ENCODE results near the gene RELL2.

The RELL2 gene

DNA sequence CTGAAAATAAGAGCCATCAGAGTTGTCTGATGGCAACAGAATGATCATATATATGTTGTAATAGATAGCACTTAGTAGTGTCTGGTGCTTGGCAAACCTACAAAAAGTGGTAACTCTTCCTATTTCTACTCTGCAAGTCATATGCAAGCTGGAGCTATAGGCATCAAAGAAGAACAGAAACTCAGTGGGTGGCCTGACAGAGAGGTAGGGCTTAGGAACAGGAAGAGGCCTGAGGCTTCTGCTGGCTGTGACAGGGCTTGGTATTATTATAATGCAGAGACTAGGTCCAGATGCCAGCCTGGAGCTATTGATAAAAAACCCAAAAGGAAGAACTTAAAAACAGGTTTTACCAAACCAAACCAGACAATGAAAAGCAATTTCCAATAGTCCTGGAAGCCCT, 13.6 kb upstream of the RELL2 start:
- DNase-seq: no peak

DNA sequence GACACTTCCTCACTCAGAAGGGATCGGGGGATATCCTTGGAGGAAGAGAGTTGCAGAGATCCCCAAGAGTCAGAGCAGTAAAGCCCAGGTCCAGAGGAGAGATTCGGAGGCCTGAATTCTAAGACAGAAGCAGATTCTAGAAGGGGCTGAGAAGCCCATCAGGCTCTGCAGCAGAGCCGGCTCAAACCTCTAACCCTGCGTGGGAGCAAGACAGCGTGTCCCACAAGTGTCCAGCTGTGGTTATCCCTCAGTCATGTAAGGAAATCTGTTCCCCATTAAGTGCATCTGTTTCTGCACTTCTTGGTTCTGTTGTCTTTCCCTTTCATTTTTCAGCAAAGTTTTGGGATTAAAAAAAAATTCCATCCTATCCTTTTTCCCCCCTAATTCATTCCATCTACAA, 13.2 kb upstream of the RELL2 start:
- DNase-seq: no peak

DNA sequence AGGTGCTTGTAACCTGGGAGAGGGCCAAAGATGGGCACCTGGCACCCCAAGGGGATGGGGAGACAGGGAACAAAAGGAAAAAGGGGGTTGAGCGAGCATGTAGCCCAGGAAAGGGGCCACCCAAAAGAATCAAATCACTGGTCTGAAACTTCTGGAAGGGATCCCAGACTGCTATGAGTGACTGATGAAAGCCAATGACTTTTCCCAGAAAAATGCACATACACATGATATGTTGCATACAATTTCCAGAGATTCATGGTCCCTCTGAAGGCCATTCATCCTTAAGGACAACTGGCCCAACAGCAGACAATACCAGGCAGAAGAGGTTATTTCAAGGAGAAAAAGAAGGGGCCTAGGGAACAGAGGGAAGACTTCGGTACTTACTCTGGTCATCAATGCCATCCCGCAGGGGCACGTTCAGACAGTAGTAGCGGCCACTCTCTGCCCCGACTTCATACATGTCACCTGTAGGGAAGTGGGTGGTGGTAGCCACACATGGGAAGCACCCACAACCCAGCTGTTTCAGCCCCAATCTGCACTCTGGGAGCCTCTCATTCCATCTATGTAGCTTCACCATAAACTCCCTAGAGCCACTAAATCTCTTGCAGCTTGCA, 8.5 kb upstream of the RELL2 start:
- DNase-seq: no peak

DNA sequence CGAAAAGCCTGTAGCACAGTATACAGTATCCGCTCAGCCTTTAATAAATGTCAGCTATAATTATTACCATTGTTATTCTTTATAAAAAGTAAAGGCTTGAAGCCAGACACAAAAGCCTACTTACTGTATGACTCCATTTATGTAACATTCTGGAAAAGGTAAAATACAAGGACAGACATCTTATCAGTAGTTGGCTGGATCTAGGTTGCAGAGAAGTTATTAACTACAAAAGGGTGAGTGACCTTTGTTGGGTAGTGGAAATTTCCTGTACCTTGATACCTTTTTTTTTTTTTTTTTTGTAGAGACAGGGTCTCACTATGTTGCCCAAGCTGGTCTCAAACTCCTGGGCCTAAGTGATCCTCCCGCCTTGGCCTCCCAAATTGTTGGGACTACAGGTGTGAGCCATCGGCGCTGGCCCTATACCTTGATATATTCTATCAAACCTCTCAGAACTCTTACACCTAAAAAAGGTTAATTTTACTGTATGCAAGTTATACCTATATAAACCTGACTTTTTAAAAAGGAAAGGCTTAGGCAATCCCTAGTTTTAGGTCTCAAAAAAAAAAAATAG, 6.1 kb upstream of the RELL2 start:
- DNase-seq: no peak

DNA sequence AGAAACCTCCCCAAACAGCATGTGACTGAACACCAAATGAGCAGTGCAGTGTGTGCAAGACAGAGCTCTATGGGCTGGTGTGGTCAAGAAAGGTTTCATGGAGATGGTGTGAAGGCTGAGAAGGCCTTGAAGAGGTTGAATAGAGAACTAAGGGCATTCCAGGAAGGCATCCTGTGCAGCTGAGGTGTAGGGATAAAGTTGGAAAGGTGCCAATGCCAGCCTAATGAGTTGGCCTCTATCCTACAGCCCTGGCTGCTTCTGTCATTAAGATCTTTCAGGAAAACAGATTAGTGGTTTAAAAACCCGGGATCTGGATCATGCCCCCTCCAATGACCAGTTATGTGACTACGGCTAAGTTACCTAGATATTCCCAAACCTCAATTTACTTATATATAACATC, 4.1 kb upstream of the RELL2 start:
- no peak for DNase-seq

DNA sequence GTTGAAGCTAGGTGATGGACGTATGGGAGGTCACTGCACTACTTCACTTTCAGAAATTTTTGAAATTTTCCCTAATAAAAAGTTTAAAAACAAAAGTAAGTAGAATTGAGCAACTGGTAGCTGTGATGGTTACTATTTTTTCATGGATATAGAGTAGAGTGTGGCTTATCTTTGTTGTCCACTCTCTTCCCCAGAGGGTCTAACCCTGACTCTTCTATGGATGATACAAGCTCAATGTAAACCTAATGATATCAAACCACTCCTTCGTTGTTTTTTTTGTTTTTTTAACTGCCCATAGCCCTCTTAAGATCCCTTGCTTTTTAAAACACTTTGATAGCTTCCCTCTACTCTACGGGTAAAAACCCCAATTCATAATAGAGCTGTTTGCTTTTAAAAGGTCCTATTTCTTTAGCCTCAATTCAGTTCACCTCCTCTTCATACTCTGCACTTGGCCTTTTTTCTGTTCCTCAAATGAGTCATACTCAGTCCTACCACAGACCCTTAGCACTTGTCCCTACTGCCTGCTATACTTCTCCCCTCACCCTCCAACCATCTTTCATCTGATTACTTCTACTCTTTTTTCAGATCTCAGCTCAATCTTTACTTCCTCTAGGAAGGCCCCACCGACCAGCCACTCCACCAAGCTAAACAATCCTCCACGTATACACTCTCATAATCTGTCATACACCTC, 2.8 kb upstream of the RELL2 start:
- peak; percentile 63 for DNase-seq

DNA sequence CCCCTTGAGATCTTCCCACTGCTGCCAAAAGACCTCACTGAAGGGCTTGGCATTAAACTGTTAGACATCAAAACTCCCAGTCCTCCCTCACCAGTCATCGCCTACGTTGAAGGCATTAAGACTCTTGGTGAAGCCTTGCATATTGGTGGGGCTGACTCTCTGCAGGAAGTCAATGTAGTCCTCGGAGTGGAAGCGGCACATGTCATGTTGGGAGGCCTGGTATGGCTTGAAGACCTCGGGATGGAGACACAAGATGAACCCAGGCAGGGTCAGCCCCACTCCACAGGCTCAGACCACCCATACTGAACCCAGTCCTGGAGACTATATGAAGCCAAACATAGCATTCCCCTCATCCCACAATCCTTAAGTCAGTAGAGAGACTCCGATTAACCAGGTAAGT, 2.1 kb upstream of the RELL2 start:
- no peak for DNase-seq

DNA sequence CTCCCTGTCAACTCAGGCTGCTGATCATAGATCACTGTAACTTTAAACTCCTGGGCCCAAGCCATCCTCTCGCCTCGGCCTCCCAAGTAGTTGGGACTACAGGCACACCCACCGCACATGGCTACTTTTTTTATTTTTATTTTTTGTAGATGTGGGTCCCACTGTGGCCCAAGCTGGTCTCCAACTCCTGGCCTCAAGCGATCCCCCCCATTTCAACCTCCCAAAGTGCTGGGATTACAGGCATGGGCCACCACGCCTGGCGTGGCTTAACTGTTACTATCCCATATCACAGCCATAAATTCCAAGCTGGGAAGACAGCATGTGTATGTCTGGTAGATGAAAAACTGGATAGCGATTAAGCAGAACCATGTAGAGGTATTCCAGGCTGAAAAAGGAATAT, 1.2 kb upstream of the RELL2 start:
- no peak for DNase-seq

DNA sequence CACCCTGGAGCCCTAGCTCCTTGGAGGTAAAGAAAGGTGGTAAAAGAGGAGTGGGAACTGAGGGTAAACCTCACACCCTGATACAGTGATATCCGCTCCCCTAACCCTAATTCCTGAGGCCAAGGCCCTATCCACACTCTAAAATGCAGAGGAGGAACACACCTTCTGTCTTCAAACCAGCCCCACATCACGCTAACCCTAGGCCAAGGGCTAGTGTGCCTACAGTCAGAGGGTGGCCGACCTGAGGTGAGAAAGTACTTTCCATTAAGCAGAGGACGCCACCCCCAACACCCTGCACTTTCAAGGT, 738 bp upstream of the RELL2 start:
- no peak for DNase-seq

DNA sequence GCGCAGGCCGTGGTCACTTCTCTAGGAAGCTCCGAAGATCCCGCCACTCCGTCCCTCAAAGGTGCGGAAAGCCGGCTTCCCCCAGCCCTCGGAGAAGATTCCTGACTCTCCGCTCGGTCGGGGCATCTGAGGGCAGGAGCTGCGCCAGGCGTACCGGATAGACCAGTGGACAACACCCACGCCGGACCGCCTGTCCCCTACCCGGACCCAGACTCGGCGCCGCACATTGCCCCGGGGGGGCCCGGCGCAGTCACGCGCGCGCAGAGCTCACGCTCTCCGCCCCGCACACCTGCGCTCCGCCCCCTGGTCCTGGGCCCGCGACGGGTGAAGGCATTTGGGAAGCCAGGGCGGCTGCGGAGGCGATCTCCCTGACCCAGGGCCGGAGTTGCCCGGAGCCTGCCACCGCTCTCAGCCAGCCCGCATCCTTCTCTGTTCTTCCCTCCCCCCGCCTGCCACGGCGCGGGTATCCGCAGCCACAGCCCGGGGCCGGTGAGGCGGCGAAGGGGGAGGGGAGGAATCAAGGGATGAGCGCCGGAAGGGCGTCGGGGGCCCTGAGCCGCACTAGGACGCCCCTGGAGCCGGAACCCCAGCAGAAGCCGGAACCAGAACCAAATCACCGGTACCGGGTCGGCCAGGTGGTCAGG, 448 bp downstream of the RELL2 start:
- peak; percentile 59 for DNase-seq

DNA sequence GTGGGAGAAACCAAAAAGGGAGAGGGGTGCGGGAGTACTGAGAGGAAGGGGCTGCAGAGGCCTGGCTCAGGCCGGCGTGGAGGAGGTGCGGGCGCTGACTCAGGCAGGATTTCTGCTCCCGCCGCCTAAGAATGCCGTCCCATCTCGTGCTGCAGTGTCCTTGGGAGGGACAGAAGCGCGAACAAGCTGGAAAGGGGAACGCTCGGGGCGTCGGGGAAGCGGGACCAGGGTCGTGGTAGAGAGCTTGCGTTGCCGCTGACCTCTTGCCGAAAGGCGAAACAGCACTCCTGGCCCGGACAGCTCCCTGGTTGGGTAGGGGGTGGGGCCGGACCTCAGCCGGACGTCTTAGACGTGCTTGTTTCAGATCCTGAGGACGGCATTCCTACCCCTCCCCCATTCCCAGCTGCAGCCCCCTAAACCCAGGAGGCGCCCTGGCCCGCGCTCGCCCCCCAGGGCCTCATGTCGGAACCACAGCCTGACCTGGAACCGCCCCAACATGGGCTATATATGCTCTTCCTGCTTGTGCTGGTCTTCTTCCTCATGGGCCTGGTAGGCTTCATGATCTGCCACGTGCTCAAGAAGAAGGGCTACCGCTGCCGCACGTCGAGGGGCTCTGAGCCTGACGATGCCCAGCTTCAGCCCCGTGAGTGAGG, 1.1 kb downstream of the RELL2 start:
- peak; percentile 87 for DNase-seq

DNA sequence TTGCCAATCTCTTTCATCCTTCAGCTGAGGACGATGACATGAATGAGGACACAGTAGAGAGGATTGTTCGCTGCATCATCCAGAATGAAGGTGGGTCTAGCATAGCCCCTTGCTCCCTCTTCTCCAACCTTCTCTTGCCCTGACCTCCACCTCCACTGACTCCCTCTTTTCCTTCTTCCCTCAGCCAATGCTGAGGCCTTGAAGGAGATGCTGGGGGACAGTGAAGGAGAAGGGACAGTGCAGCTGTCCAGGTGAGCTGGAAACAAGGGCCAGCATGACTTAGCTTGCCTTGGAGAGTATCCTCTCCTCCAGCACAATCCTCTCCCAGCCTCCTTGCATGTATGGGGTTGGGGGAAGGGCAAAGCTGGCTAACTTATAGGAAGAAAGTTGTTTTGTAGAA, 2.0 kb downstream of the RELL2 start:
- no peak for DNase-seq

DNA sequence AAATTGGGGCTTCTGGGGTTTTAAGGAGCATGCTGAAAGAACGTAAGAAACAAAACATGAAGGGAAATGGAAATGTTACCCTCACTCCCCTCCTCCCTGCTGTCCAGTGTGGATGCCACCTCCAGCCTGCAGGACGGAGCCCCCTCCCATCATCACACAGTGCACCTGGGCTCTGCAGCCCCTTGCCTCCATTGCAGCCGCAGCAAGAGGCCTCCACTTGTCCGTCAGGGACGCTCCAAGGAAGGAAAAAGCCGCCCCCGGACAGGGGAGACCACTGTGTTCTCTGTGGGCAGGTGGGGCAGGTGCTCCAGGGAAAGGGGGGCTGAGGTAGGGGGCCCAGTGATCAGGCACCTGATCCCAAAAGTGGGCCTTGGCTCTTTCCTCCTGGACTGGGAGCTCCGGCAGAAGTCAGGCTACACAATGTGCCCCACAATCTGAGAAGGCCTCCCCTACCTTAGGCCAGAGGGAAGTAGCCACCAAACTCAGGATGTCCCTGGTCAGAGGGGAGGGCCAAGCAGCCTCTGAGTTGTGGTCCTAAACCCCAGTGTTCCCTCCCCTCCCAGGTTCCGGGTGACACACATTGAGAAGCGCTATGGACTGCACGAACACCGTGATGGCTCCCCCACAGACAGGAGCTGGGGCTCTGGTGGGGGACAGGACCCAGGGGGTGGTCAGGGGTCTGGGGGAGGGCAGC, 2.7 kb downstream of the RELL2 start:
- no peak for DNase-seq

DNA sequence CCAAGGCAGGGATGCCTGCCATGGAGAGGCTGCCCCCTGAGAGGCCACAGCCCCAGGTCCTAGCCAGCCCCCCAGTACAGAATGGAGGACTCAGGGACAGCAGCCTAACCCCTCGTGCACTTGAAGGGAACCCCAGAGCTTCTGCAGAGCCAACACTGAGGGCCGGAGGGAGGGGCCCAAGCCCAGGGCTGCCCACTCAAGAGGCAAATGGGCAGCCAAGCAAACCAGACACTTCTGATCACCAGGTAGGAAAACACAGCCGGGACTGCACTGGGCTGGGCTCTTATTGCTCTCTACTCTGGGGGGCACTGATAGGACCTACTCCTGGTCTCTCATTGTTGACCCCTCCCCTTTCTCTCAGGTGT, 3.2 kb downstream of the RELL2 start:
- no peak for DNase-seq

DNA sequence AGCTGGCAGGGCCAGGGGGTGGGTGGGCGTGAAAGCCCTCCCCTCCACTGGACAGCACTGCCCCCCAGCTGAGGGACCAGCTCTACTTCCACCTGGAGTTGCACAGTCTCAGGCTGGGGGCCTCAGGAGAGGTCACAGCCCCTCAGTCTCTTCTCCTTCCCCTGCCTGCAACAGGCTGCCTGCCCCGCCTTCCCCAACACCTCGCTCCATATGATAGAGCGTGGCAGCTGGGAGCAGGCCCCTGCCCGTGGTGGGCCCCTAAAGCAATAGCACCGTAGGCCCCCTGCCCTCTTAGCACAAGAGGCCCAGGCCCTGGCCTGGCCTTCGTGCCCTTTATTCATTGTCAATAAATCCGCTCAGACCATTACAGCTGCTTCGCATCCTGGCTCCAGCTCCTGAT, 3.9 kb downstream of the RELL2 start:
- DNase-seq: no peak

DNA sequence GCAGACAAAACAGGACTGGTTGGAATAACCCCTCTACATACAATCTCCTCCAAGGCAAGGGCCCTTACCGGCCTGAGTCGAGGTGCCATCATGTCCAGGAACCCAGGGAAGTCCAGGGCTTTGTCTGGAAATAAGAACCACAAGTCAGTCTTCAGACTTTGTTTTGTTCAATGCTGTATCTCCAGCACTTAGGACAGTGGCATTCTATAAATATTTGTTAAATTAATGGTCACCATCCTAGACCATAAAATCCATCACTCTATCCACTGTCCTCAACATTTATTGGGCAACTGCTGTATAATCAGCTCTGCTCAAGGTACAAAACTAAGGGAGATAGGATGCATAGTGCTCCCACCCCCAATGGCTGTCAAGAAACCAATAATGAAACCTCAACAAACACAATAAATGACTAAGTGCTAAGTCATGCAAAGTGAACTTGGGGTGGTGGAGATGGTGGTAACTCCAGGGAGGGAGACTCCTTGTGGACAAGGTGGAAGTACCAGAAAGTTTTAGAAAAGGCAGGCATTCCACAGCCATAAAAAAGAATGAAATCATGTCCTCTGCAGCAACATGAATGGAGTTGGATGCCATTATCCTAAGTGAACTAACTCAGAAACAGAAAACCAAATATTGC, 5.0 kb downstream of the RELL2 start:
- peak; percentile 68 for DNase-seq

DNA sequence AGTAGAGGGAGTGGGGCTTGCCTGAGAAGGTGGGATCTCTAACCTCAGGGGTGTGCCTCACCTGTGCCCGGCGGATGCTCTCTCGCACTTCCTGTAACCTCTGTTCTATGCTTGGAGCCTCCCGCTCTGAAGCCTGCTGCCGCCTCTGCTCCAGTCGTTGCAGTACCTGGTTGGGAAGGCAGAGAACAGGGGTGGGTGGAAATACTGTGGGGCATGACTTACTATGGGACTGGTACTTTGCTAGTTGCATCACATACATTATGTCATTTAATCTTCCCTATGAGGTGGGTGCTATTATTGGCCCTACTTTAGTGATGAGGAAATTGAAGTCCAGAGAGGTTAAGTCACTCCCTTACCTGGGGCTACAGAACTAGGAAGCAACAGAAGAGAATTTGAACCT, 9.2 kb downstream of the RELL2 start:
- no peak for DNase-seq

DNA sequence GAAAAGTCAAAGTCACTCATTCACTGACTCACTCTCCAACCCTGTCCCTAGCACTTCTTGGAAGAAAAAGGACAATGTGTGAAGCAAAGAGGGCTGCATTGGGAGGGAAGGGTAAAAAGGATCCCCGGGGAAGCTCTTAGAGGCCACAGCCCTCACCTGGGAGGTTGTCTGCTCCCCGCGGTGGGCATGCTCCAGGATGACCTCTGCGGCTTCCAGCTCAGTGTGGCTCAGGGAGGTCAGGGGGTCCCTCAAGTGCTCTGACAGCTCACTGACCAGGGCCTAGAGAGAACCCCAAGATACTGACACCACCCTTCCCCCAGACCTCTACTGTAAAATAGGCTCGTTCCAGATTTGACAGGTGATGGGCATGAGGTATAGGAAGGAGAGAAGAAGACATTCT, 10.4 kb downstream of the RELL2 start:
- no peak for DNase-seq

DNA sequence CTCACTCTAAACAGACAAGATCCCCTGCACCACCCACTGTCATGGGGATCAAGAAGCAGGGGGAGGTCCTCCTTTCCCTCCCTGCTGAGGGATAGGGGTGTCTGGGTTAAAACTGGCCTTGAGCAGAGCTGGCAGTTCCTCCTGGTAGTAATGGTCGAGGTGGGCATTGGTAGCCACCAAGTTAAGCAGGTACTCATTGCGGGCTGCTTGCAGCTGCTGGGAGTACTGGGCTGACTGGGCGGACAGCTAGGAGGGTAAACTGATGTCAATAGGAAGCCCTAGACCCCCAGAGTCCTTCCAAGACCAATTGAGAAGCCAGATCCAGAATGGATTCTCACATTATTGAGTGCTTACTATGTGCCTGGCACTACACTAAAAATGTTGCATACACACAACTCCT, 11.1 kb downstream of the RELL2 start:
- DNase-seq: no peak

DNA sequence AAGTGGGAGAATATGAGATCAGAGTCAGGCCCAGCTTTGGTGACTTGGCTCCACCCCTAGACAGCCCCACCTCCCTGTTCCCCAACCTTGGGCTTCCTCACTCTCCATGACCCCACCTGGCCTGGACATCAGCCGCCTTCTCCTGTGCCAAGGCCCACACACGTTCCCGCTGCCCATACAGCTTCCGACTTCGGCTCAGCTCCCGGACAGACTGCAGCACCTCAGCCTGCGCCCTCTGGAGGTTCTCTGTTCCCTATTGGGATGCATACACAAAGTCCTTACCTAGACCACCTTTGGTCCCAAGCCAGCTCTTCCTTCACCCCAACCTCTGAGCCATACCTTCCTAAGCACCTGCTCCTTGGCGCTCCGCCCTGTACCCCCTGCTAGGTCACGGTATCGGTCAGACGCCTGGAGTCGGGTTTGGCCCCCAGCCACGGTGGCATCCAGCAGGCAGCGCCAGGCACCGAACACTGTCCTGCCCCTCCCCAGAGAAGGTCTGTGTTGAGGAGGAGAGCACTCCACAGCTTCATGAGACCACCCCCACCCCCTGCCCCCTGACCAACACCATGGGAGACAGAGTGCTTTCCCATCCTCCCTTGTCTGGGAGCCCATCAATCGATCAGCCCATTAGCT, 12.4 kb downstream of the RELL2 start:
- DNase-seq: no peak

DNA sequence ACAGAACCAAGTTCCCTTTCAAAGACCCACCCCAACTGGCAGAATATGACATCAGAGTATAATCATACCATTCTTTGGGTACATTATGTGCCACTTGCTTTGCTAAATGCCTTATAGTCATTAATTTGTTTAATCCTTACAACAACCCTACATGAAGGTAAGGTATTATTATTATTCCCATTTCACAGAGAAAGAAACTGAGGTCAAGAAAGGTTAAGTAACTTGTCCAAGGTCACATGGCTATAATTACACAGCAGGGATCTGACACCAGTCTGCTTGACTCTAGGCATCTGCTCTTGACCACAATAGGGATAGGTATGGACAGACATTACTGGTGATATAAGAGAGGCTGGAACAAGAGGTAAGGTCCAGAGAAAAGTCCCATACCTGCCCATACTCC, 13.2 kb downstream of the RELL2 start:
- DNase-seq: no peak
